ENCODE results near the gene MORC3. TPM values are rescaled to one million over a fixed set of nuclear protein-coding genes. Genes with fewer than 3 reads are reported as not detected.

MORC3 gene
- polyA plus RNA-seq, 6 donors from 2014 or later: 20.6 to 59.6 (median 39.8) TPM

- H3K27ac Mint-ChIP-seq: peak overlapping the region in 1 of 6 donors; percentile 27
- peaks cover 0 to 2% (median 0%) of the 10 kb centered on the region in 7 donors for H3K9me3 Mint-ChIP-seq
- H3K4me1 Mint-ChIP-seq: no peaks in the 10 kb centered on the region
- ATAC-seq (ENCODE audit: low read depth in 2 of 2) (no peak), DNase-seq (no peak)
- H3K36me3 Mint-ChIP-seq: peaks cover 0 to 13% of the 10 kb centered on the region in 2 donors
- peak overlapping the region in 1 of 8 donors; percentile 29 for H3K4me3 Mint-ChIP-seq
- no peaks in the 10 kb centered on the region for H3K27me3 Mint-ChIP-seq
These were observed 80.7 kb downstream of the MORC3 start for GRCh38 chr21:36400719-36401118.

GRCh38 chr21:36402339-36402738, 82.3 kb downstream of the MORC3 start:
- Mint-ChIP-seq H3K4me3 (no peak overlapping the region), H3K27ac (no peak overlapping the region), H3K4me1 (no peaks in the 10 kb centered on the region), H3K27me3 (no peaks in the 10 kb centered on the region), H3K36me3 (peaks cover 0 to 5% of the 10 kb centered on the region in 2 donors), H3K9me3 (peaks cover 0 to 2% (median 0%) of the 10 kb centered on the region in 7 donors)
- DNase-seq (no peak), ATAC-seq (ENCODE audit: low read depth in 2 of 2) (no peak)

- ATAC-seq (ENCODE audit: low read depth in 2 of 2): no peak
These were observed 83.7 kb downstream of the MORC3 start for GRCh38 chr21:36403713-36404112.

DNA sequence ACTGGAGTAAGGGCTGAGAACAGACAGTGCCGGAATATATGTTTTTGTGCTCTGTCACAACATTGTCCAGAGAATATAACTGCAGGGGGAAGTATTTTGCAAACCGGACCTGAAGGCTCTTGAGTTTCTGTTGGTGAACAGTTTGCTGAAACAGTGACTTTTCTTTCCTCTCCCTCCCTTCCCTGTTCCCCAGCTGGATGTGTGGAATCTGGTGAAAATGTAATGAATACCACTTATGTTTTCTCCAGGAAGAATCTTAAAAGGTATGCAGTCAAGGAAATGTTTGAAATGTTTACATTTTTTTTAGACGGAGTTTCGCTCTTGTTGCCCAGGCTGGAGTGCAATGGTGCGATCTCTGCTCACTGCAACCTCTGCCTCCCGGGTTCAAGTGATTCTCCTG, 88.6 kb downstream of the MORC3 start:
- Mint-ChIP-seq H3K9me3 (peaks cover 0 to 1% (median 0%) of the 10 kb centered on the region in 7 donors), H3K4me3 (no peak overlapping the region), H3K4me1 (no peaks in the 10 kb centered on the region), H3K36me3 (peaks cover 8 to 11% of the 10 kb centered on the region in 2 donors), H3K27me3 (no peaks in the 10 kb centered on the region), H3K27ac (no peak overlapping the region)
- DNase-seq (no peak), ATAC-seq (ENCODE audit: low read depth in 2 of 2) (no peak)

More at GRCh38 chr21:36403713-36404112, 83.7 kb downstream of the MORC3 start:
- Mint-ChIP-seq H3K36me3 (peaks cover 0 to 5% of the 10 kb centered on the region in 2 donors), H3K4me1 (no peaks in the 10 kb centered on the region), H3K27ac (peak overlapping the region in 1 of 6 donors; percentile 18), H3K9me3 (peaks cover 0 to 2% (median 0%) of the 10 kb centered on the region in 7 donors), H3K27me3 (no peaks in the 10 kb centered on the region), H3K4me3 (no peak overlapping the region)
- DNase-seq: no peak

DNA sequence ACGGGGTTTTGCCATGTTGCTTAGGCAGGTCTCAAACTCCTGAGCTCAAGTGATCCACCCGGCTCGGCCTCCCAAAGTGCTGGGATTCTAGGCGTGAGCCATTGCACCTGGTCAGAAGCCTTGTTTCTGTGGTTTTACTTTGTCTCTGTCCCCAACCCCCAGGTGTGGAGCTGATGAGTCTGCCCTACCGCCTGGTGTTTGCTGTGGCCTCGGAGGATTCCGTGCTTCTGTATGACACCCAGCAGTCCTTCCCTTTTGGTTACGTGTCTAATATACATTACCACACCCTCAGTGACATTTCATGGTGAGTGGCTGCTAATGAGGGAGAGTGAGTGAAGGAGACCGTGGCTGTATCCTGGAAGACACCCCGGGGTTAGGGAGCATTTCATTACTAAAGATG, 91.3 kb downstream of the MORC3 start:
- DNase-seq: no peak
- H3K27ac Mint-ChIP-seq: peak overlapping the region in 1 of 6 donors; percentile 54
- no peak for ATAC-seq (ENCODE audit: low read depth in 2 of 2)
- H3K9me3 Mint-ChIP-seq: no peaks in the 10 kb centered on the region
- peaks cover 14% of the 10 kb centered on the region in 2 donors for H3K36me3 Mint-ChIP-seq
- no peak overlapping the region for H3K4me3 Mint-ChIP-seq
- no peaks in the 10 kb centered on the region for H3K27me3 Mint-ChIP-seq
- H3K4me1 Mint-ChIP-seq: no peaks in the 10 kb centered on the region

DNA sequence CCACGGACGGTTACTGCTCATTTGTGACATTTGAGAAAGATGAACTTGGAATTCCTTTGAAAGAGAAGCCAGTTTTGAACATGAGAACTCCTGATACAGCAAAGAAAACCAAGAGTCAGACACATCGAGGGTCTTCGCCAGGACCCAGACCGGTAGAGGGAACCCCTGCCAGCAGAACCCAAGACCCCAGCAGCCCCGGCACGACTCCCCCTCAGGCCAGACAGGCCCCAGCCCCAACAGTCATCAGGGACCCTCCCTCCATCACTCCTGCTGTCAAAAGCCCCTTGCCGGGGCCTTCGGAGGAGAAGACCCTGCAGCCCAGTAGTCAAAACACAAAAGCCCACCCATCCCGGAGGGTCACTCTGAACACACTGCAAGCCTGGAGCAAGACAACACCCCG, 92.9 kb downstream of the MORC3 start:
- Mint-ChIP-seq H3K36me3 (peaks cover 14% of the 10 kb centered on the region in 2 donors), H3K27me3 (no peaks in the 10 kb centered on the region), H3K9me3 (no peaks in the 10 kb centered on the region), H3K4me1 (no peaks in the 10 kb centered on the region), H3K27ac (peak overlapping the region in 1 of 6 donors; percentile 20), H3K4me3 (no peak overlapping the region)
- no peak for DNase-seq
- no peak for ATAC-seq (ENCODE audit: low read depth in 2 of 2)

GRCh38 chr21:36415375-36415774, 95.4 kb downstream of the MORC3 start:
- Mint-ChIP-seq H3K27me3 (no peaks in the 10 kb centered on the region), H3K36me3 (peaks cover 14% of the 10 kb centered on the region in 2 donors), H3K4me3 (no peak overlapping the region), H3K4me1 (no peaks in the 10 kb centered on the region), H3K9me3 (no peaks in the 10 kb centered on the region), H3K27ac (no peak overlapping the region)
- DNase-seq: no peak
- ATAC-seq (ENCODE audit: low read depth in 2 of 2): no peak

DNA sequence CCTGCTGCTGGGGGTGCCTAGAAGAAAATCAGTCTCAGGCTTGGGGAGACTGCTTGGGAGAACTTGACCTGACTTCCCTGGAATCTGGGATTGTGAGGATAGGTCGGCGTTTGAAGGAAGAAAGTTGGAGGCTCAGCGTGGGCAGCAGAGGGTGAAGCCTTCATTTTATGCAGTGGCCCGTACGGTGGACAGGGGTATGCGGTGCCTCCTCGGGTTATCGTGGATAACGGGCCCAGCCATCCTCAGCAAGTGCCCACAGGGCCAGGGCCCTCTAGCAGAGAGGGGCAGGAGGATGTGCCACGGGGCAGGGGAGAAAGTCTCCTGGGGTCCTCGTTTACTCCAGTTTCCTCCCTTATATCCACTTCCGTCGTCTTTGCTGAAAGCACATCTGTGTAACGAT, 99.2 kb downstream of the MORC3 start:
- H3K9me3 Mint-ChIP-seq: no peaks in the 10 kb centered on the region
- no peak for DNase-seq
- peaks cover 0 to under 1% of the 10 kb centered on the region in 2 donors for H3K36me3 Mint-ChIP-seq
- no peaks in the 10 kb centered on the region for H3K4me1 Mint-ChIP-seq
- H3K4me3 Mint-ChIP-seq: no peak overlapping the region
- H3K27ac Mint-ChIP-seq: no peak overlapping the region
- no peak for ATAC-seq (ENCODE audit: low read depth in 2 of 2)
- no peaks in the 10 kb centered on the region for H3K27me3 Mint-ChIP-seq

- Mint-ChIP-seq H3K9me3 (no peaks in the 10 kb centered on the region), H3K27ac (peak overlapping the region in 1 of 6 donors; percentile 84), H3K36me3 (no peaks in the 10 kb centered on the region), H3K4me1 (no peaks in the 10 kb centered on the region), H3K27me3 (no peaks in the 10 kb centered on the region), H3K4me3 (no peak overlapping the region)
- peak; percentile 40 to 43 for ATAC-seq (ENCODE audit: low read depth in 2 of 2)
- peak; percentile 15 for DNase-seq
These were observed 100.0 kb downstream of the MORC3 start for GRCh38 chr21:36419996-36420395.

GRCh38 chr21:36420571-36421339, 100.8 kb downstream of the MORC3 start:
- Mint-ChIP-seq H3K4me1 (no peaks in the 10 kb centered on the region), H3K4me3 (no peak overlapping the region), H3K27ac (peak overlapping the region in 2 of 6 donors; percentile 57 to 84), H3K36me3 (no peaks in the 10 kb centered on the region), H3K9me3 (no peaks in the 10 kb centered on the region), H3K27me3 (no peaks in the 10 kb centered on the region)
- no peak for DNase-seq
- no peak for ATAC-seq (ENCODE audit: low read depth in 2 of 2)

GRCh38 chr21:36422279-36423098, 102.5 kb downstream of the MORC3 start:
- H3K4me1 Mint-ChIP-seq: no peaks in the 10 kb centered on the region
- H3K9me3 Mint-ChIP-seq: no peaks in the 10 kb centered on the region
- no peak for ATAC-seq (ENCODE audit: low read depth in 2 of 2)
- peak overlapping the region in 1 of 8 donors; percentile 15 for H3K4me3 Mint-ChIP-seq
- no peaks in the 10 kb centered on the region for H3K27me3 Mint-ChIP-seq
- no peaks in the 10 kb centered on the region for H3K36me3 Mint-ChIP-seq
- no peak for DNase-seq
- peak overlapping the region in 1 of 6 donors; percentile 34 for H3K27ac Mint-ChIP-seq

GRCh38 chr21:36423771-36424433, 103.9 kb downstream of the MORC3 start:
- Mint-ChIP-seq H3K9me3 (no peaks in the 10 kb centered on the region), H3K36me3 (no peaks in the 10 kb centered on the region), H3K27ac (peak overlapping the region in 1 of 6 donors; percentile 74), H3K4me3 (no peak overlapping the region), H3K4me1 (peaks cover 0 to 4% (median 0%) of the 10 kb centered on the region in 3 donors), H3K27me3 (peaks cover 0 to 7% (median 0%) of the 10 kb centered on the region in 3 donors)
- DNase-seq (no peak), ATAC-seq (ENCODE audit: low read depth in 2 of 2) (no peak)

DNA sequence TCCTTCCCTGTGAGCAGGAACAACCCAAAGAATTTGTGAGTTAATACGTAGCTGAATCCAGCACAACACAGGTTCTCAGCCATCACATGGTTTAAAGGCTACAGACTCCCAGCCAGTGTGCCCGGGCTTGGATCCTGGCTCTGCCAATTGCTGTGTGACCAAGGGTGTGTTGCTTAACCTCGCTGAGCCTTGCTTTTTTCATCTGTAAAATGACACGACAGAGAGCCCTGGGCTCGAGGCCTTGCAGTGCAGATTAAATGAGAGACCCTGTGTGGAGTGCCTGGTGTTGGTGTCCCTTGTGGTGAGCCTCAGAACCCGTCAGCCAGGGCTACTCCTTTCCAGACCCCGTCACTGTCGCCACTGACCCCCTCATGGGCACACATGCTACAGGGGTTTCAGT, 104.6 kb downstream of the MORC3 start:
- H3K36me3 Mint-ChIP-seq: no peaks in the 10 kb centered on the region
- peaks cover under 1 to 4% (median 1%) of the 10 kb centered on the region in 3 donors for H3K4me1 Mint-ChIP-seq
- no peak for DNase-seq
- ATAC-seq (ENCODE audit: low read depth in 2 of 2): no peak
- H3K27me3 Mint-ChIP-seq: peaks cover under 1 to 14% (median 2%) of the 10 kb centered on the region in 3 donors
- no peaks in the 10 kb centered on the region for H3K9me3 Mint-ChIP-seq
- no peak overlapping the region for H3K4me3 Mint-ChIP-seq
- H3K27ac Mint-ChIP-seq: no peak overlapping the region
